K562 (cell line): ENCODE results near the gene PIGV. TPM values are rescaled to one million over a fixed set of nuclear protein-coding genes. Genes with fewer than 3 reads are reported as not detected.

Experiments
- ATAC-seq: fragments of 200-7000 bp; cut with Tn5 transposase; 3 replicates; pipeline ENCODE4 v1.9.1; 2020; ENCODE audit warnings: moderate library complexity
- BruUV-seq: library from RNA; stranded (reverse); fragments of 400-500 nt; replicated peaks from 2 replicates; lab custom pipeline; 2021; lab: Mats Ljungman, UMichigan
- CTCF ChIA-PET: fragments of 300-600 bp; formaldehyde crosslinking; extraction: SDS; loops from one replicate; lab custom pipeline; 2021; ENCODE audit warnings: low intra/inter-chr PET ratio; lab: Yijun Ruan, JAX
- POLR2A ChIA-PET: fragments of 300-600, 350-650 bp; sonication (Branson Sonifier 250); formaldehyde crosslinking; extraction: SDS; loops from one replicate; lab custom pipeline; 2021; ENCODE audit warnings: antibody characterized with exemption, inconsistent platforms; lab: Yijun Ruan, JAX
- DNase-seq, 4 experiments: peaks; one replicate each; pipeline versions ENCODE4 v3.0.0 to v3.0.0-alpha.2; 2011 to 2018; ENCODE audit warnings: low spot score in 3 of 4, mixed read lengths in 3 of 4; ENCODE audit errors: extremely low read depth in 1 of 4
- FAIRE-seq: peaks from 2 replicates; lab custom pipeline; 2011; peaks lifted over from hg19 to GRCh38; lab: Jason Lieb, UNC
- H2AFZ ChIP-seq: 2 replicates; pipeline ENCODE4 v1.6.0; 2011; ENCODE audit warnings: low read depth, low read length, control low read depth, inconsistent platforms
- H3K27ac ChIP-seq: fragments of 200-600 bp; 3 replicates; pipeline ENCODE4 v1.8.0; 2011; ENCODE audit warnings: low read depth, mild to moderate bottlenecking, control low read depth, inconsistent platforms, low read length, moderate library complexity, mixed read lengths; ENCODE audit errors: extremely low read depth
- H3K27me3 ChIP-seq, 2 experiments: fragments of 300-600 bp in 1 of 2; 2 replicates in 1 of 2; 3 replicates in 1 of 2; pipeline versions ENCODE4 v1.6.0 to v1.8.0; 2011; ENCODE audit warnings: inconsistent platforms in 2 of 2, low read length in 2 of 2, mild to moderate bottlenecking in 1 of 2, mixed read lengths in 1 of 2, moderate library complexity in 1 of 2; ENCODE audit not compliant: control insufficient read depth in 2 of 2, insufficient read depth in 2 of 2
- H3K36me3 ChIP-seq: fragments of 300-600 bp; 3 replicates; pipeline ENCODE4 v1.8.0; 2011; ENCODE audit warnings: mild to moderate bottlenecking, low read length, inconsistent platforms; ENCODE audit not compliant: control insufficient read depth, insufficient read depth
- H3K4me1 ChIP-seq, 2 experiments: fragments of 200-600 bp in 1 of 2; replicated peaks in 1 of 2; 2 replicates in 1 of 2; 3 replicates in 1 of 2; pipeline versions ENCODE4 v1.5.1 to v1.8.0; 2011; ENCODE audit warnings: inconsistent platforms in 2 of 2, low read length in 2 of 2, mild to moderate bottlenecking in 1 of 2, mixed read lengths in 1 of 2, moderate library complexity in 1 of 2; ENCODE audit not compliant: control insufficient read depth in 2 of 2, insufficient read depth in 2 of 2
- H3K4me2 ChIP-seq: 2 replicates; pipeline ENCODE4 v1.6.1; 2011; ENCODE audit warnings: low read length, control low read depth, inconsistent platforms, mixed read lengths; ENCODE audit not compliant: insufficient read depth
- H3K4me3 ChIP-seq: fragments of 200-600 bp; sonication (generic), shearing (Covaris generic); 2 replicates; pipeline ENCODE4 v1.5.1; 2016; ENCODE audit warnings: control low read depth, inconsistent platforms
- H3K79me2 ChIP-seq: fragments of 200-600 bp; 3 replicates; pipeline ENCODE4 v1.8.0; 2011; ENCODE audit warnings: low read length, inconsistent platforms; ENCODE audit not compliant: control insufficient read depth, insufficient read depth
- H3K9ac ChIP-seq, 2 experiments: 2 replicates each; pipeline versions ENCODE4 v1.6.0 to v1.6.1; 2011; ENCODE audit warnings: low read depth in 2 of 2, low read length in 2 of 2, control low read depth in 1 of 2, inconsistent platforms in 1 of 2, mild to moderate bottlenecking in 1 of 2, mixed read lengths in 1 of 2; ENCODE audit not compliant: insufficient read depth in 1 of 2
- H3K9me1 ChIP-seq: one replicate; pipeline ENCODE4 v1.6.0; 2011; ENCODE audit warnings: inconsistent platforms, mild to moderate bottlenecking, low read length, moderate library complexity; ENCODE audit not compliant: control insufficient read depth, insufficient read depth
- H3K9me3 ChIP-seq: replicated peaks from 2 replicates; pipeline ENCODE4 v1.5.1; 2011; ENCODE audit warnings: low read depth, low read length, inconsistent platforms; ENCODE audit not compliant: control insufficient read depth, insufficient read depth
- H4K20me1 ChIP-seq: replicated peaks from 2 replicates; pipeline ENCODE4 v1.6.1; 2011; ENCODE audit warnings: low read length, inconsistent platforms, mixed read lengths; ENCODE audit not compliant: control insufficient read depth, insufficient read depth
- ARID1B ChIP-seq: fragments of 450-650 bp; IDR thresholded peaks from 2 replicates; pipeline ENCODE4 v1.6.1; 2016; ENCODE audit warnings: antibody characterized with exemption, mild to moderate bottlenecking, inconsistent platforms
- C11orf30 ChIP-seq: fragments of 450-650 bp; IDR thresholded peaks from 2 replicates; pipeline ENCODE4 v1.6.1; 2016; ENCODE audit warnings: low read depth, mild to moderate bottlenecking
- JUND ChIP-seq, 2 experiments: IDR thresholded peaks; 2 replicates in 1 of 2; 3 replicates in 1 of 2; pipeline ENCODE4 v1.6.1; 2011; ENCODE audit warnings: borderline replicate concordance in 2 of 2, low read depth in 2 of 2, low read length in 2 of 2, improper control_type of control experiment in 1 of 2, missing biosample characterization in 1 of 2, missing genetic modification characterization in 1 of 2, missing genetic modification reagents in 1 of 2
- KDM1A ChIP-seq, 2 experiments: fragments of 450-650 bp; IDR thresholded peaks; 2 replicates each; pipeline ENCODE4 v1.6.1; 2016; ENCODE audit warnings: mild to moderate bottlenecking in 2 of 2
- MAFF ChIP-seq: IDR thresholded peaks from 2 replicates; pipeline ENCODE4 v1.6.1; 2012; ENCODE audit warnings: low read length, improper control_type of control experiment
- MAFG ChIP-seq: fragments of 450-650 bp; conservative IDR thresholded peaks from 2 replicates; pipeline ENCODE4 v1.6.1; 2016; ENCODE audit warnings: missing genetic modification characterization, missing compliant biosample characterization
- PRDM10 ChIP-seq: fragments of 450-650 bp; IDR thresholded peaks from 2 replicates; pipeline ENCODE4 v1.6.1; 2018; ENCODE audit not compliant: partially characterized antibody
- RBFOX2 ChIP-seq: fragments of 200-400 bp; formaldehyde crosslinking; IDR thresholded peaks from 2 replicates; pipeline ENCODE4 v1.6.1; 2017; ENCODE audit warnings: low read depth, mild to moderate bottlenecking, low read length, moderate library complexity
- SMARCE1 ChIP-seq: fragments of 450-650 bp; IDR thresholded peaks from 2 replicates; pipeline ENCODE4 v1.7.1; 2016; ENCODE audit warnings: mild to moderate bottlenecking
- ZNF174 ChIP-seq: fragments of 250-450 bp; sonication (Bioruptor Pico); IDR thresholded peaks from 2 replicates; pipeline ENCODE4 v1.4.0; 2020; ENCODE audit warnings: mild to moderate bottlenecking
- ZNF316 ChIP-seq: fragments of 450-650 bp; IDR thresholded peaks from 2 replicates; pipeline ENCODE4 v1.6.1; 2016
- ZNF592 ChIP-seq: fragments of 450-650 bp; IDR thresholded peaks from 2 replicates; pipeline ENCODE4 v1.6.1; 2017; ENCODE audit warnings: antibody characterized with exemption, mild to moderate bottlenecking
- ZNF699 ChIP-seq: fragments of 250-450 bp; sonication (Bioruptor Pico); IDR thresholded peaks from 2 replicates; pipeline ENCODE4 v1.8.0; 2021; ENCODE audit warnings: mild to moderate bottlenecking, moderate library complexity; ENCODE audit not compliant: insufficient replicate concordance
- WGBS: fragments of 100-300 bp; shearing (Covaris generic); methylation state at CpG from one replicate; pipeline ENCODE4 v1.1.6; 2016; ENCODE audit warnings: low coverage, mixed read lengths; ENCODE audit not compliant: insufficient coverage; ENCODE audit errors: missing lambda C conversion rate; 5-methylcytosine and 5-hydroxymethylcytosine counted together
- in situ Hi-C: fragments of 300-500 bp; cut with MboI; formaldehyde crosslinking; loops from 4 replicates; pipeline ENCODE4 v1.15.0; 2018; ENCODE audit warnings: inconsistent platforms, mixed read lengths
- intact Hi-C: fragments of 100-400 bp; cut with micrococcal nuclease; formaldehyde crosslinking; loops from 2 replicates; pipeline ENCODE4 v1.14.2; 2022
- polyA plus RNA-seq, 8 experiments: library from polyadenylated mRNA; depleted of rRNA in 4 of 8; stranded (reverse) in 5 of 8; unstranded in 3 of 8; fragments of >200 nt; fragmentation: Nextera tagmentation in 2 of 8; fragmentation: Illumina TruSeq in 1 of 8; extraction: Ambion mirVana in 2 of 8; extraction: Trizol in 1 of 8; gene quantifications; 2 replicates each; pipeline versions ENCODE4 v1.2.1 to v1.2.3, GENCODE V29; 2011 to 2014; ENCODE audit warnings: inconsistent platforms in 1 of 8, missing spikeins in 1 of 8
- total RNA-seq, 7 experiments: library from RNA; depleted of rRNA in 6 of 7; stranded (reverse); fragments of >200 nt in 6 of 7; fragmentation: Illumina TruSeq in 2 of 7; extraction: Trizol in 2 of 7; gene quantifications; 2 replicates each; pipeline versions ENCODE4 v1.2.1 to v1.2.3, GENCODE V29; 2011 to 2021; ENCODE audit warnings: low replicate concordance in 1 of 7

The PIGV gene
- total and polyA plus RNA-seq, 9 of the 15 experiments (the other 6 are each of a cell fraction or from before 2014, with no cell fraction given), result 8.4 to 21.8 (median 11.7) TPM

GRCh38 chr1:26745191-26745590 is 42.6 kb upstream of the PIGV start:
- peaks cover 88% of the 10 kb centered on the region for H3K36me3 ChIP-seq
- peak overlapping the region in 1 of 2 experiments; percentile 58; a peak in 2 of 4 replicates for H3K9ac ChIP-seq
- no peak overlapping the region for H2AFZ ChIP-seq
- H3K4me1 ChIP-seq, result peaks cover 13 to 27% of the 10 kb centered on the region in 2 experiments; a peak in 4 of 5 replicates
- H3K9me1 ChIP-seq, result no peaks in the 10 kb centered on the region
- in situ Hi-C loops (no loop called here), intact Hi-C loops (loop anchor here (2.0 kb wide), 1 partner anchor 42 kb away; the partner anchor contains the start of gene PIGV)
- ATAC-seq (no peak), DNase-seq (peak in 1 of 4 experiments; percentile 35), FAIRE-seq (no peak)
- BruUV-seq, result no TSS peak
- POLR2A ChIA-PET, result interaction anchor here (0.7 to 3.8 kb wide), 7 partner anchors 10 to 724 kb away, joined by 3 to 23 read pairs (median 7); no protein-coding TSS in a partner anchor
- no peaks in the 10 kb centered on the region for H3K27me3 ChIP-seq
- H3K27ac ChIP-seq, result peak overlapping the region; percentile 82; the same call in 2 of the 3 replicates
- H4K20me1 ChIP-seq, result 0 out of 2 replicates have a peak, but pooled peaks cover 11% of the 10 kb centered on the region
- H3K9me3 ChIP-seq, result no peaks in the 10 kb centered on the region
- CTCF ChIA-PET, result no interaction called here
- H3K4me3 ChIP-seq, result no peak overlapping the region
- no peak overlapping the region; the same call in 1 of the 2 replicates for H3K4me2 ChIP-seq
- TF ChIP-seq RBFOX2 (no peak), ARID1B (0 out of 2 replicates have a peak, but pooled peaks have one; percentile 10), JUND (IDR thresholded peaks at IDR 0.05; ENCODE audit: borderline replicate concordance, low read depth, low read length) (peak; percentile 53; the same call in 1 of the 2 replicates), JUND (tag; IDR thresholded peaks at IDR 0.05; ENCODE audit: borderline replicate concordance, low read depth, low read length) (peak; percentile 50; the same call in 1 of the 3 replicates), MAFF (peak; percentile 31; the same call in 1 of the 2 replicates), C11orf30 (peak; percentile 68), PRDM10 (peak; percentile 29), SMARCE1 (peak; percentile 20; the same call in 1 of the 2 replicates), ZNF174 (no peak), ZNF592 (0 out of 2 replicates have a peak, but pooled peaks have one; percentile 25), KDM1A (IDR thresholded peaks at IDR 0.05) (peak in 1 of 2 experiments; percentile 46; a peak in 2 of 4 replicates), MAFG (tag) (peak; percentile 56), ZNF316 (peak; percentile 86), ZNF699 (CRISPR knock-in tag) (no peak)
- peaks cover 92% of the 10 kb centered on the region for H3K79me2 ChIP-seq
- WGBS, result 35% methylated on average over 5 of the region's 5 CpGs
